ENCODE measurements around the gene PTPN22. TPM values are rescaled to one million over a fixed set of nuclear protein-coding genes. Genes with fewer than 3 reads are reported as not detected.

The PTPN22 gene
- total and polyA plus RNA-seq, 9 of the 15 experiments (the other 6 are each of a cell fraction or from before 2014, with no cell fraction given): 0.45 to 4.6 (median 1.1) TPM

DNA sequence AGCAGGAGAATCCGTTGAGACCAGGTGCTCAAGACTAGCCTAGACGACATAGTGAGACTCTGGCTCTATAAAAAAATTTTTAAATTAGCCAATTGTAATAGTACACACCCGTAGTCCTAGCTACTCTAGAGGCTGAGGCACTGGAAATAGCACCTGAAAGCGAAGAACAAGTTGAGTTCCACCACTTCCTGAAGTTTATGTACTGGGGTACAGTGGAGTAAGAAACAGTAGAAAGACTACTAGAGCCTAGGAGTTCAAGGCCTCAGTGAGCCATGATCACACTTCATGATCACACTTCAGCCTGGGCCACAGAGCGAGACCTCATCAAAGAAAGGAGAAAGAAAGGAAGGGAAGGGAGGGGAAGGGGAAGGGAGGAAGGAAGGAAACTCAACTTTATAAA lies 79.0 kb downstream of the PTPN22 start (continued):
- TF ChIP-seq NONO (IDR thresholded peaks at IDR 0.05; ENCODE audit: low read depth in 2 of 2, low read length in 1 of 2) (no peak), BRD4 (IDR thresholded peaks at IDR 0.05) (no peak)

- H3K27ac ChIP-seq (ENCODE audit: extremely low read depth, low read depth, low read length): no peak overlapping the region
- intact Hi-C loops (cut with micrococcal nuclease) (no loop called here), in situ Hi-C loops (cut with MboI) (no loop called here)
- no peaks in the 10 kb centered on the region for H3K9me3 ChIP-seq (replicated peaks; ENCODE audit: control insufficient read depth, insufficient read depth, low read depth, low read length)
- peaks cover 8% of the 10 kb centered on the region; the same call in 1 of the 2 replicates for H4K20me1 ChIP-seq (replicated peaks; ENCODE audit: control insufficient read depth, insufficient read depth, low read length)
- ChIA-PET POLR2A (interaction anchor here (0.8 to 2.0 kb wide), 6 partner anchors 8 to 23 kb away, joined by 3 to 7 read pairs (median 4); partner anchors contain the start of gene RSBN1), CTCF (ENCODE audit: low intra/inter-chr PET ratio) (no interaction called here)
- DNase-seq (ENCODE audit: extremely low read depth in 1 of 4, low spot score in 3 of 4) (no peak), ATAC-seq (0 out of 3 replicates have a peak, but pooled peaks have one; percentile 8), FAIRE-seq (no peak)
- peaks cover 32% of the 10 kb centered on the region for H3K36me3 ChIP-seq (ENCODE audit: control insufficient read depth, insufficient read depth, low read length)
- no peaks in the 10 kb centered on the region for H3K27me3 ChIP-seq (ENCODE audit: control insufficient read depth in 2 of 2, insufficient read depth in 2 of 2, low read length in 2 of 2)
- no peak overlapping the region for H3K4me2 ChIP-seq (ENCODE audit: insufficient read depth, low read length)
- no peaks in the 10 kb centered on the region for H3K9me1 ChIP-seq (ENCODE audit: control insufficient read depth, insufficient read depth, low read length)
- WGBS (ENCODE audit: insufficient coverage, low coverage, missing lambda C conversion rate): 69% methylated on average over 3 of the region's 3 CpGs
- H3K4me1 ChIP-seq (replicated peaks in 1 of 2; ENCODE audit: control insufficient read depth in 2 of 2, insufficient read depth in 2 of 2, low read length in 2 of 2): peaks cover 0 to 17% of the 10 kb centered on the region in 2 experiments; a peak in 3 of 5 replicates
- no TSS peak for BruUV-seq (replicated peaks)
- H3K79me2 ChIP-seq (ENCODE audit: control insufficient read depth, insufficient read depth, low read length): peaks cover 94% of the 10 kb centered on the region
- no peak overlapping the region for H3K4me3 ChIP-seq
- no peak overlapping the region for H3K9ac ChIP-seq (ENCODE audit: insufficient read depth in 1 of 2, low read depth in 2 of 2, low read length in 2 of 2)
- no peak overlapping the region for H2AFZ ChIP-seq (ENCODE audit: low read depth, low read length)
- TF ChIP-seq, protein P1, sequence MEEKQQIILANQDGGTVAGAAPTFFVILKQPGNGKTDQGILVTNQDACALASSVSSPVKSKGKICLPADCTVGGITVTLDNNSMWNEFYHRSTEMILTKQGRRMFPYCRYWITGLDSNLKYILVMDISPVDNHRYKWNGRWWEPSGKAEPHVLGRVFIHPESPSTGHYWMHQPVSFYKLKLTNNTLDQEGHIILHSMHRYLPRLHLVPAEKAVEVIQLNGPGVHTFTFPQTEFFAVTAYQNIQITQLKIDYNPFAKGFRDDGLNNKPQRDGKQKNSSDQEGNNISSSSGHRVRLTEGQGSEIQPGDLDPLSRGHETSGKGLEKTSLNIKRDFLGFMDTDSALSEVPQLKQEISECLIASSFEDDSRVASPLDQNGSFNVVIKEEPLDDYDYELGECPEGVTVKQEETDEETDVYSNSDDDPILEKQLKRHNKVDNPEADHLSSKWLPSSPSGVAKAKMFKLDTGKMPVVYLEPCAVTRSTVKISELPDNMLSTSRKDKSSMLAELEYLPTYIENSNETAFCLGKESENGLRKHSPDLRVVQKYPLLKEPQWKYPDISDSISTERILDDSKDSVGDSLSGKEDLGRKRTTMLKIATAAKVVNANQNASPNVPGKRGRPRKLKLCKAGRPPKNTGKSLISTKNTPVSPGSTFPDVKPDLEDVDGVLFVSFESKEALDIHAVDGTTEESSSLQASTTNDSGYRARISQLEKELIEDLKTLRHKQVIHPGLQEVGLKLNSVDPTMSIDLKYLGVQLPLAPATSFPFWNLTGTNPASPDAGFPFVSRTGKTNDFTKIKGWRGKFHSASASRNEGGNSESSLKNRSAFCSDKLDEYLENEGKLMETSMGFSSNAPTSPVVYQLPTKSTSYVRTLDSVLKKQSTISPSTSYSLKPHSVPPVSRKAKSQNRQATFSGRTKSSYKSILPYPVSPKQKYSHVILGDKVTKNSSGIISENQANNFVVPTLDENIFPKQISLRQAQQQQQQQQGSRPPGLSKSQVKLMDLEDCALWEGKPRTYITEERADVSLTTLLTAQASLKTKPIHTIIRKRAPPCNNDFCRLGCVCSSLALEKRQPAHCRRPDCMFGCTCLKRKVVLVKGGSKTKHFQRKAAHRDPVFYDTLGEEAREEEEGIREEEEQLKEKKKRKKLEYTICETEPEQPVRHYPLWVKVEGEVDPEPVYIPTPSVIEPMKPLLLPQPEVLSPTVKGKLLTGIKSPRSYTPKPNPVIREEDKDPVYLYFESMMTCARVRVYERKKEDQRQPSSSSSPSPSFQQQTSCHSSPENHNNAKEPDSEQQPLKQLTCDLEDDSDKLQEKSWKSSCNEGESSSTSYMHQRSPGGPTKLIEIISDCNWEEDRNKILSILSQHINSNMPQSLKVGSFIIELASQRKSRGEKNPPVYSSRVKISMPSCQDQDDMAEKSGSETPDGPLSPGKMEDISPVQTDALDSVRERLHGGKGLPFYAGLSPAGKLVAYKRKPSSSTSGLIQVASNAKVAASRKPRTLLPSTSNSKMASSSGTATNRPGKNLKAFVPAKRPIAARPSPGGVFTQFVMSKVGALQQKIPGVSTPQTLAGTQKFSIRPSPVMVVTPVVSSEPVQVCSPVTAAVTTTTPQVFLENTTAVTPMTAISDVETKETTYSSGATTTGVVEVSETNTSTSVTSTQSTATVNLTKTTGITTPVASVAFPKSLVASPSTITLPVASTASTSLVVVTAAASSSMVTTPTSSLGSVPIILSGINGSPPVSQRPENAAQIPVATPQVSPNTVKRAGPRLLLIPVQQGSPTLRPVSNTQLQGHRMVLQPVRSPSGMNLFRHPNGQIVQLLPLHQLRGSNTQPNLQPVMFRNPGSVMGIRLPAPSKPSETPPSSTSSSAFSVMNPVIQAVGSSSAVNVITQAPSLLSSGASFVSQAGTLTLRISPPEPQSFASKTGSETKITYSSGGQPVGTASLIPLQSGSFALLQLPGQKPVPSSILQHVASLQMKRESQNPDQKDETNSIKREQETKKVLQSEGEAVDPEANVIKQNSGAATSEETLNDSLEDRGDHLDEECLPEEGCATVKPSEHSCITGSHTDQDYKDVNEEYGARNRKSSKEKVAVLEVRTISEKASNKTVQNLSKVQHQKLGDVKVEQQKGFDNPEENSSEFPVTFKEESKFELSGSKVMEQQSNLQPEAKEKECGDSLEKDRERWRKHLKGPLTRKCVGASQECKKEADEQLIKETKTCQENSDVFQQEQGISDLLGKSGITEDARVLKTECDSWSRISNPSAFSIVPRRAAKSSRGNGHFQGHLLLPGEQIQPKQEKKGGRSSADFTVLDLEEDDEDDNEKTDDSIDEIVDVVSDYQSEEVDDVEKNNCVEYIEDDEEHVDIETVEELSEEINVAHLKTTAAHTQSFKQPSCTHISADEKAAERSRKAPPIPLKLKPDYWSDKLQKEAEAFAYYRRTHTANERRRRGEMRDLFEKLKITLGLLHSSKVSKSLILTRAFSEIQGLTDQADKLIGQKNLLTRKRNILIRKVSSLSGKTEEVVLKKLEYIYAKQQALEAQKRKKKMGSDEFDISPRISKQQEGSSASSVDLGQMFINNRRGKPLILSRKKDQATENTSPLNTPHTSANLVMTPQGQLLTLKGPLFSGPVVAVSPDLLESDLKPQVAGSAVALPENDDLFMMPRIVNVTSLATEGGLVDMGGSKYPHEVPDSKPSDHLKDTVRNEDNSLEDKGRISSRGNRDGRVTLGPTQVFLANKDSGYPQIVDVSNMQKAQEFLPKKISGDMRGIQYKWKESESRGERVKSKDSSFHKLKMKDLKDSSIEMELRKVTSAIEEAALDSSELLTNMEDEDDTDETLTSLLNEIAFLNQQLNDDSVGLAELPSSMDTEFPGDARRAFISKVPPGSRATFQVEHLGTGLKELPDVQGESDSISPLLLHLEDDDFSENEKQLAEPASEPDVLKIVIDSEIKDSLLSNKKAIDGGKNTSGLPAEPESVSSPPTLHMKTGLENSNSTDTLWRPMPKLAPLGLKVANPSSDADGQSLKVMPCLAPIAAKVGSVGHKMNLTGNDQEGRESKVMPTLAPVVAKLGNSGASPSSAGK (IDR thresholded peaks at IDR 0.05): no peak
- TF ChIP-seq CEBPG (CRISPR knock-in tag; IDR thresholded peaks at IDR 0.05) (peak; percentile 64), CEBPG (tag; conservative IDR thresholded peaks at IDR 0.05 in 1 of 2, IDR thresholded peaks at IDR 0.05 in 1 of 2) (peak; percentile 82 to 90), IRF9 (tag; IDR thresholded peaks at IDR 0.05) (peak; percentile 65; the same call in 1 of the 2 replicates), OTX1 (CRISPR knock-in tag; IDR thresholded peaks at IDR 0.05) (no peak), ZNF57 (CRISPR knock-in tag; IDR thresholded peaks at IDR 0.05) (no peak), PRPF4 (IDR thresholded peaks at IDR 0.05; ENCODE audit: insufficient read depth, low read depth, low read length, poor library complexity, severe bottlenecking) (no peak)
Measured at GRCh38 chr1:113788802-113789201, 82.7 kb downstream of the PTPN22 start.

All from K562 (cell line).